SU-DHL-6 (cell line): ENCODE data around the gene PRMT3.
"Not testable (repeated sequence)": the region's sequence is repeated elsewhere in the genome, so short reads cannot be mapped to it uniquely, and the experiment has no call there.

Source experiments
- H2AFZ ChIP-seq: fragments of 200-600 bp; sonication (generic); 2 replicates; pipeline ENCODE4 v1.6.1; 2014; ENCODE audit warnings: low read depth, mild to moderate bottlenecking, moderate library complexity, mixed read lengths, antibody characterized with exemption, low read length; ENCODE audit not compliant: severe bottlenecking
- H3F3A ChIP-seq: fragments of 200-600 bp; shearing (Covaris generic); 2 replicates; pipeline ENCODE4 v1.6.0; 2016; ENCODE audit warnings: antibody characterized with exemption, mild to moderate bottlenecking; ENCODE audit not compliant: insufficient read depth
- H3K27ac ChIP-seq: fragments of 200-600 bp; sonication (generic); 2 replicates; pipeline ENCODE4 v1.5.1; 2016; ENCODE audit warnings: low read depth, mild to moderate bottlenecking, low read length, moderate library complexity, mixed read lengths
- H3K27me3 ChIP-seq: fragments of 200-600 bp; sonication (generic), shearing (Covaris generic); 2 replicates; pipeline ENCODE4 v1.6.0; 2014; ENCODE audit warnings: mild to moderate bottlenecking, low read length
- H3K36me3 ChIP-seq: fragments of 200-600 bp; sonication (generic); 2 replicates; pipeline ENCODE4 v1.6.1; 2014; ENCODE audit warnings: mild to moderate bottlenecking, low read length, mixed read lengths
- H3K4me2 ChIP-seq: fragments of 300-600, 200-600 bp; shearing (Covaris generic), sonication (generic); 2 replicates; pipeline ENCODE4 v1.6.0; 2014; ENCODE audit warnings: low read length, low read depth, mild to moderate bottlenecking; ENCODE audit not compliant: poor library complexity, severe bottlenecking
- H3K4me3 ChIP-seq: fragments of 200-600 bp; sonication (generic); 2 replicates; pipeline ENCODE4 v1.5.1; 2014; ENCODE audit warnings: antibody characterized with exemption, low read length, mild to moderate bottlenecking, mixed read lengths; ENCODE audit not compliant: insufficient read depth, poor library complexity, severe bottlenecking
- H3K79me2 ChIP-seq: fragments of 200-600 bp; sonication (generic); 2 replicates; pipeline ENCODE4 v1.6.1; 2014; ENCODE audit warnings: mild to moderate bottlenecking, low read length, moderate library complexity; ENCODE audit not compliant: insufficient read depth
- H3K9ac ChIP-seq: fragments of 200-600 bp; sonication (generic); 2 replicates; pipeline ENCODE4 v1.7.0; 2014; ENCODE audit warnings: mild to moderate bottlenecking, low read length
- H3K9me2 ChIP-seq: fragments of 200-600 bp; sonication (generic); replicated peaks from 2 replicates; pipeline ENCODE4 v1.6.1; 2014; ENCODE audit warnings: low read length; ENCODE audit not compliant: insufficient read depth
- H3K9me3 ChIP-seq: fragments of 200-600 bp; sonication (generic); 2 replicates; pipeline ENCODE4 v1.6.1; 2014; ENCODE audit warnings: low read length, mixed read lengths; ENCODE audit not compliant: insufficient read depth
- H4K20me1 ChIP-seq: fragments of 200-600 bp; sonication (generic); 2 replicates; pipeline ENCODE4 v1.6.1; 2014; ENCODE audit warnings: low read depth, mild to moderate bottlenecking, antibody characterized with exemption, low read length, moderate library complexity, mixed read lengths
- EZH2phosphoT487 ChIP-seq: fragments of 200-600 bp; sonication (generic), shearing (Covaris generic); conservative IDR thresholded peaks from 2 replicates; pipeline ENCODE4 v1.6.1; 2018; ENCODE audit warnings: mild to moderate bottlenecking, antibody characterized with exemption, low read length, moderate library complexity, mixed read lengths
- TF ChIP-seq, protein P1 (sequence below): fragments of 200-600 bp; sonication (generic); IDR thresholded peaks from one replicate; pipeline ENCODE4 v1.5.1; 2017; ENCODE audit warnings: antibody characterized with exemption, mild to moderate bottlenecking, low read length, moderate library complexity; ENCODE audit not compliant: insufficient read depth, poor library complexity, severe bottlenecking

PRMT3 gene

DNA sequence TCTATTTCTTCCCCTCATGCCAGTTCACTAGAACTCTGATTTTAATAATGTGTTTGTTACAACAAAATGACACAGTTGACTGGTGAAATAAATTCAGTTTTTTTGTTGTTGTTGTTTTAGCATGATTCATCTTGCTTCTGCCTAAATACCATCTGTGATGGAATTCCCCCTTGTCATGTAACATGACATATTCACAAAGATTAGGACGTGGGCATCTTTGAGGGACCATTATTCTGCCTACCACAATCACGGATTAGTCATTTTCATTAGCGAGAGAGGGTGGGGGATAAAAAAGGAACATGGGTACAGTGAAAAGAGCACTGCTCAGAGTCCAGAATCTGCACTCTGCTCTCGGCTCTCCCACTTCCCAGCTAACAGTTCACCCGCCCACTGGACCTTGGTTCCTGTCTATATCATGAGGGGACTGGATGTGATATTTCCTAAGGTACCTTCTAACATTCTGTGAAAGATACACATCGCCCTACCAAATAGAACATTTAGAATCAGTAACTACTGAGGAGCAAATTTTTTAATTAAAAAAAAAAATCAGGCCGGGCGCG, 12.7 kb upstream of the PRMT3 start:
- no peaks in the 10 kb centered on the region for H3K79me2 ChIP-seq
- no peaks in the 10 kb centered on the region for H3K9me3 ChIP-seq
- peaks cover 8% of the 10 kb centered on the region; the same call in 1 of the 2 replicates for H3K36me3 ChIP-seq
- H3K27ac ChIP-seq = no peak overlapping the region
- no peaks in the 10 kb centered on the region for H3K9me2 ChIP-seq
- no peak for TF ChIP-seq EZH2phosphoT487
- TF ChIP-seq, protein P1, sequence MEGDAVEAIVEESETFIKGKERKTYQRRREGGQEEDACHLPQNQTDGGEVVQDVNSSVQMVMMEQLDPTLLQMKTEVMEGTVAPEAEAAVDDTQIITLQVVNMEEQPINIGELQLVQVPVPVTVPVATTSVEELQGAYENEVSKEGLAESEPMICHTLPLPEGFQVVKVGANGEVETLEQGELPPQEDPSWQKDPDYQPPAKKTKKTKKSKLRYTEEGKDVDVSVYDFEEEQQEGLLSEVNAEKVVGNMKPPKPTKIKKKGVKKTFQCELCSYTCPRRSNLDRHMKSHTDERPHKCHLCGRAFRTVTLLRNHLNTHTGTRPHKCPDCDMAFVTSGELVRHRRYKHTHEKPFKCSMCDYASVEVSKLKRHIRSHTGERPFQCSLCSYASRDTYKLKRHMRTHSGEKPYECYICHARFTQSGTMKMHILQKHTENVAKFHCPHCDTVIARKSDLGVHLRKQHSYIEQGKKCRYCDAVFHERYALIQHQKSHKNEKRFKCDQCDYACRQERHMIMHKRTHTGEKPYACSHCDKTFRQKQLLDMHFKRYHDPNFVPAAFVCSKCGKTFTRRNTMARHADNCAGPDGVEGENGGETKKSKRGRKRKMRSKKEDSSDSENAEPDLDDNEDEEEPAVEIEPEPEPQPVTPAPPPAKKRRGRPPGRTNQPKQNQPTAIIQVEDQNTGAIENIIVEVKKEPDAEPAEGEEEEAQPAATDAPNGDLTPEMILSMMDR = no peak
- no peak overlapping the region for H3K4me2 ChIP-seq
- H3K9ac ChIP-seq = no peak overlapping the region
- H2AFZ ChIP-seq = no peak overlapping the region
- no peak overlapping the region for H3K4me3 ChIP-seq
- no peaks in the 10 kb centered on the region for H4K20me1 ChIP-seq
- H3K27me3 ChIP-seq = no peaks in the 10 kb centered on the region
- no peaks in the 10 kb centered on the region for H3F3A ChIP-seq

DNA sequence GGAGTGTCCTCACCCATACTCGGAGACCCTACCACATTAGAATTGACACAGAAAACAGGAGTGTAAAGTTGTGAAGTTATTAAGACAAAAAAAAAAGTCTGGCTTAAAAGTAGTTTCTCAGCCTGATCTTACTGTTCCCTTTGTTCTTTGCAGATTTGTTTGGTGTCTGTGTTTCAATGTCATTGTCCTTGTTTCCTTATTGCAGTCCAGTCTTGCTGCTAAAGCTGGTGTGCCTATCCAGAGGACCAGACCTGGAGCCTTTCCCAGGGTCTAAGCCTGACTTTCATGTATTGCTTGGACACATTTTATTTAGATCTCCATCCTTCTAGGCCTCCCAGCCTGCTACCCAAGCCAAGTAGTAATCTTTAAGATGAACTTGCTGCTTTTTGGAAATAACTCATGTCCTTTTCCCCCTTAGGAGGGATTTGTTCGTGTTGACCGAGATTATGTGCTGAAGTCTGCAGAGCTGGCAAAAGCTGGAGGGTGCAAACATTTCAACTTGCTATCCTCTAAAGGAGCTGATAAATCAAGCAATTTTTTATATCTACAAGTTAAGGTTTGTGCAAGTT, 11.3 kb upstream of the PRMT3 start:
- H3K27ac ChIP-seq = no peak overlapping the region
- H3K9me3 ChIP-seq = no peaks in the 10 kb centered on the region
- TF ChIP-seq, protein P1 = no peak
- no peak for TF ChIP-seq EZH2phosphoT487

DNA sequence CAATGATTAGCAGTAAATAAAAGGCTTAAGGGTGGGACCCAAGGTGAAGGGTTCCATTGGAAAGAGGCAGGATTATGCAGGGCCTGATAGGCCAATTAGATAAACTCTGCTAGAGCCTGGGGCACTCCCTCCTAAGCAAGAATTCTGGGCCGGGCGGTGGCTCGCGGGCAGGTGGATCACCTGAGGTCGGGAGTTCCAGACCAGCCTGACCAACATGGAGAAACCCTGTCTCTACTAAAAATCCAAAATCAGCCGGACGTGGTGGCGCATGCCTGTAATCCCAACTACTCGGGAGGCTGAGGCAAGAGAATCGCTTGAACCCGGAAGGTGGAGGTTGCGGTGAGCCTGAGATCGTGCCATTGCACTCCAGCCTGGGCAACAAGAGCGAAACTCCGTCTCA, 1.5 kb upstream of the PRMT3 start:
- H3K9me3 ChIP-seq, H3K4me3 ChIP-seq, H3K9me2 ChIP-seq, H3K36me3 ChIP-seq, H3F3A ChIP-seq, H3K27me3 ChIP-seq, H2AFZ ChIP-seq, H3K27ac ChIP-seq, H4K20me1 ChIP-seq, H3K9ac ChIP-seq: not testable (repeated sequence)
- Histone ChIP-seq H3K79me2 (peaks cover 32% of the 10 kb centered on the region), H3K4me2 (peak overlapping the region; percentile 61)

More for the DNA sequence above, 11.3 kb upstream of the PRMT3 start:
- Histone ChIP-seq H3K4me2 (no peak overlapping the region), H3K9me2 (no peaks in the 10 kb centered on the region), H3F3A (no peaks in the 10 kb centered on the region), H4K20me1 (no peaks in the 10 kb centered on the region), H3K79me2 (no peaks in the 10 kb centered on the region), H3K27me3 (no peaks in the 10 kb centered on the region), H3K36me3 (peaks cover 8% of the 10 kb centered on the region; the same call in 1 of the 2 replicates), H3K9ac (no peak overlapping the region), H2AFZ (no peak overlapping the region), H3K4me3 (no peak overlapping the region)

DNA sequence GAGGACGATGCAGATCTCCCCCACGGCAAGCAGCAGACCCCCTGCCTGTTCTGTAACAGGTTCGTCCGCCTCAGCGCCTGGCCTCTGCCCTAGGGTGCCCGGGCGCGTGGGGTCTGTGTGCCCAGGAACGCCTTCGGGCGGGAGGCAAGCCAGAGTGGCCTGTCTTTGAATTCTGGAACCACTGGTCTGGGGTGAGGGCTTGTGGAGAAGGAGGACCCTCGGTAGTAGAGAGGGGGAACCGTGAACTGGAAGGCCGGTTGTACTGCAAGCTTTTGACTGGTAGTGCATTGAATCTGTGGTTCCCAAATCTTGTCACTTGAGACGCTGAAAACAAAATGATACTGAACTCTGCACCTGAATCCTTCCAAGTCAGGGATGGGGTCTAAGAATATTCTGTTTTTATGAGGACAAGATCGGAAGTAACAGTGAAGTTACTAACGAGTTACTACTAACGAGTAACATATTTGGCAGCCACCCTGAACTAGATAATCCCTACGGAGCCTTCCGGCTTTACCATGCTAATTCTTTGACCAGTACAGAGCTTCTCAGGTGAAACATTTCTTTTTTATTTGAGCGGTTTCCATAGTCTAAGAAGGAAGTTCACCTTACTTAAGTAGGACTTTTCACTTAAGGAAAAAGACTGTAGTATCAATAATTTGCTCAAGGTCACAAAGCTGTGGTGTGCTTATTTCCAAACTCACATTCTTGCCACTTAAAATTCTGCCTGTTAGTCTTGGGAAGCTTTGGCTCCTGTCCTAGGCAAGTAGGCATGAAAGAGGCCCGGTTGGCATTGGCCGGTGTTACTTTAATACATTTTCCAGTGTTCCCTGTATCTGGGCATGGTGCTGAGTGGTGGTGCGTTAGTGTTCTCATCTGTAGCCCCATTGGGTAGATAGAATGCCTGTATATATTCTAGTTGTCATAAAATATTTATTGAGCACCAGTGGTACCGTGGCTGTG, 860 bp downstream of the PRMT3 start:
- Histone ChIP-seq H4K20me1 (no peaks in the 10 kb centered on the region), H3K4me2 (peak overlapping the region; percentile 81), H3K36me3 (peaks cover 15% of the 10 kb centered on the region), H3K9me2 (no peaks in the 10 kb centered on the region), H2AFZ (peak overlapping the region; percentile 46), H3F3A (0 out of 2 replicates have a peak, but pooled peaks cover 5% of the 10 kb centered on the region), H3K79me2 (peaks cover 41% of the 10 kb centered on the region), H3K4me3 (peak overlapping the region; percentile 84), H3K27ac (peak overlapping the region; percentile 72), H3K27me3 (no peaks in the 10 kb centered on the region), H3K9me3 (no peaks in the 10 kb centered on the region), H3K9ac (peak overlapping the region; percentile 94)
- TF ChIP-seq, protein P1 = no peak
- no peak for TF ChIP-seq EZH2phosphoT487
